MCF 10A (cell line): ENCODE measurements around the gene DCBLD2. TPM values are rescaled to one million over a fixed set of nuclear protein-coding genes. Genes with fewer than 3 reads are reported as not detected.

Experiments
- BruUV-seq: library from RNA; stranded (reverse); fragments of 400-500 nt; replicated peaks from 2 replicates; lab custom pipeline; 2021; lab: Mats Ljungman, UMichigan
- CTCF ChIA-PET: fragments of 300-600 bp; sonication (Branson Sonifier 250); formaldehyde crosslinking; extraction: SDS; loops from one replicate; lab custom pipeline; 2021; ENCODE audit warnings: antibody characterized with exemption, inconsistent platforms; lab: Yijun Ruan, JAX
- POLR2A ChIA-PET: fragments of 300-600, 350-650 bp; sonication (Branson Sonifier 250); formaldehyde crosslinking; extraction: SDS; loops from one replicate; lab custom pipeline; 2020; ENCODE audit warnings: antibody characterized with exemption, inconsistent platforms; lab: Yijun Ruan, JAX
- DNase-seq: peaks from one replicate; pipeline ENCODE4 v3.0.0-alpha.2; 2018; ENCODE audit not compliant: unreplicated experiment
- H3K27ac Mint-ChIP-seq: one replicate; pipeline ENCODE4 v1.8.0; 2022; ENCODE audit warnings: mild to moderate bottlenecking, low read depth, mixed read lengths; ENCODE audit not compliant: unreplicated experiment
- H3K27me3 Mint-ChIP-seq: one replicate; pipeline ENCODE4 v1.8.0; 2022; ENCODE audit warnings: mixed read lengths; ENCODE audit not compliant: insufficient read depth, unreplicated experiment
- H3K36me3 Mint-ChIP-seq: one replicate; pipeline ENCODE4 v1.8.0; 2022; ENCODE audit warnings: mild to moderate bottlenecking, moderate library complexity, mixed read lengths; ENCODE audit not compliant: insufficient read depth, unreplicated experiment
- H3K4me1 Mint-ChIP-seq: one replicate; pipeline ENCODE4 v1.8.0; 2022; ENCODE audit warnings: mixed read lengths; ENCODE audit not compliant: insufficient read depth, unreplicated experiment
- H3K4me3 Mint-ChIP-seq: one replicate; pipeline ENCODE4 v1.8.0; 2022; ENCODE audit warnings: mild to moderate bottlenecking, moderate library complexity, mixed read lengths; ENCODE audit not compliant: unreplicated experiment
- H3K9me3 Mint-ChIP-seq: one replicate; pipeline ENCODE4 v1.8.0; 2022; ENCODE audit warnings: mixed read lengths; ENCODE audit not compliant: unreplicated experiment
- intact Hi-C: fragments of 100-400 bp; cut with micrococcal nuclease; formaldehyde crosslinking; loops from 2 replicates; pipeline ENCODE4 v1.14.1; 2022
- total RNA-seq: library from RNA; stranded (reverse); gene quantifications from 2 replicates; pipeline ENCODE4 v1.2.3, GENCODE V29; 2022
- TF ChIP-seq, protein P1 (sequence below): fragments of 200-600 bp; IDR thresholded peaks from one replicate; pipeline ENCODE4 v1.8.0; 2022; ENCODE audit warnings: antibody characterized with exemption, mild to moderate bottlenecking; ENCODE audit not compliant: unreplicated experiment

Gene DCBLD2
- total RNA-seq, 1 experiment from 2014 or later = 161 TPM

DNA sequence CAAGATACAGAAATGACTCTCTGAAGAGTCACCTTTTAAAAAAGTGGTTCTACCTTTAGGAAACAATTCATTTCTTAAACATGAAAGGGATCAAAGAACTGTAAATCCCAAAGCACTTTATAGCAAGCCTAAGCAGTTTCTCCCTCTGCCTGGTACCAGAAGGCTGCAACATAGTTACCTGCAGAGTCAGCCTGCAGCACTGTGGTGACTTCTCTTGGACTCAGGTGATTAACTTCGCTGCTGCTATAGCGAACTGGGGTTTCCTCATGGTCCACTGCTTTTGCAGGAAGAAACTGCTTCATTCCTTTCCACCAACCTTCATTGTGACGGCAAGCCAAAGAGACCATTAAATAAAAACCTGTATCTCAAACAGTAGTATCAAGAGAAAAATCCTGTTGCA lies 101.1 kb downstream of the DCBLD2 start:
- intact Hi-C loops = no loop called here
- peaks cover 60% of the 10 kb centered on the region for H3K36me3 Mint-ChIP-seq
- TF ChIP-seq, protein P1, sequence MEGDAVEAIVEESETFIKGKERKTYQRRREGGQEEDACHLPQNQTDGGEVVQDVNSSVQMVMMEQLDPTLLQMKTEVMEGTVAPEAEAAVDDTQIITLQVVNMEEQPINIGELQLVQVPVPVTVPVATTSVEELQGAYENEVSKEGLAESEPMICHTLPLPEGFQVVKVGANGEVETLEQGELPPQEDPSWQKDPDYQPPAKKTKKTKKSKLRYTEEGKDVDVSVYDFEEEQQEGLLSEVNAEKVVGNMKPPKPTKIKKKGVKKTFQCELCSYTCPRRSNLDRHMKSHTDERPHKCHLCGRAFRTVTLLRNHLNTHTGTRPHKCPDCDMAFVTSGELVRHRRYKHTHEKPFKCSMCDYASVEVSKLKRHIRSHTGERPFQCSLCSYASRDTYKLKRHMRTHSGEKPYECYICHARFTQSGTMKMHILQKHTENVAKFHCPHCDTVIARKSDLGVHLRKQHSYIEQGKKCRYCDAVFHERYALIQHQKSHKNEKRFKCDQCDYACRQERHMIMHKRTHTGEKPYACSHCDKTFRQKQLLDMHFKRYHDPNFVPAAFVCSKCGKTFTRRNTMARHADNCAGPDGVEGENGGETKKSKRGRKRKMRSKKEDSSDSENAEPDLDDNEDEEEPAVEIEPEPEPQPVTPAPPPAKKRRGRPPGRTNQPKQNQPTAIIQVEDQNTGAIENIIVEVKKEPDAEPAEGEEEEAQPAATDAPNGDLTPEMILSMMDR = no peak
- H3K9me3 Mint-ChIP-seq = peaks cover 6% of the 10 kb centered on the region
- H3K27ac Mint-ChIP-seq = peak overlapping the region; percentile 62
- no peak overlapping the region for H3K4me3 Mint-ChIP-seq
- peaks cover 5% of the 10 kb centered on the region for H3K4me1 Mint-ChIP-seq
- CTCF ChIA-PET = interaction anchor here (0.9 to 1.1 kb wide), 2 partner anchors 194 to 196 kb away, joined by 3 to 5 read pairs; no protein-coding TSS in a partner anchor
- H3K27me3 Mint-ChIP-seq = no peaks in the 10 kb centered on the region
- DNase-seq = no peak
- POLR2A ChIA-PET = no interaction called here
- no TSS peak for BruUV-seq

DNA sequence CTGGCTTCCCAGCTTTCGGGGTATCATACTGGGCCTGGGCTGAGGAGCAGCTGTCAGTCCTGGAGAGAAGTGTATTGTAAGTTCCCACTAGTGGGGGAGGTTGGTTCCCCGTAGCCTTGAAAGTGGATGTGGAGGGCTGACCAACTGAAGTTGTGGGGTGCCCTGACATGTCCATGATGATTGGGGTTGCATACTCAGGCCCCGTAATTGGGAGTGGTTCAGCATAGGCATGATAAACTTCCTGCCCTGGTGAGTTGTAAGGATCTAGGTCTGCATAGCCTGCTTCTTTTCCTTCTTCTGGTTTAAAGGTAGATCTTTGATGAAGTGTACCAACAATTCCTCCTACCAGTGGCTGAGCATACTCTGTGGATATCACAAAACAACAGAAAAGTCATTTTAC lies 102.0 kb downstream of the DCBLD2 start:
- H3K9me3 Mint-ChIP-seq = peaks cover 3% of the 10 kb centered on the region
- H3K4me1 Mint-ChIP-seq = peaks cover 5% of the 10 kb centered on the region
- DNase-seq = no peak
- BruUV-seq = no TSS peak
- H3K27ac Mint-ChIP-seq = peak overlapping the region; percentile 62
- no peaks in the 10 kb centered on the region for H3K27me3 Mint-ChIP-seq
- POLR2A ChIA-PET = interaction anchor here (0.7 kb wide), 1 partner anchor 992 kb away, joined by 4 read pairs; no protein-coding TSS in a partner anchor
- intact Hi-C loops = no loop called here
- CTCF ChIA-PET = interaction anchor here (0.5 to 2.7 kb wide), 6 partner anchors 17 to 204 kb away, joined by 3 to 25 read pairs (median 4); no protein-coding TSS in a partner anchor
- H3K4me3 Mint-ChIP-seq = no peak overlapping the region
- TF ChIP-seq, protein P1 = no peak
- peaks cover 59% of the 10 kb centered on the region for H3K36me3 Mint-ChIP-seq

DNA sequence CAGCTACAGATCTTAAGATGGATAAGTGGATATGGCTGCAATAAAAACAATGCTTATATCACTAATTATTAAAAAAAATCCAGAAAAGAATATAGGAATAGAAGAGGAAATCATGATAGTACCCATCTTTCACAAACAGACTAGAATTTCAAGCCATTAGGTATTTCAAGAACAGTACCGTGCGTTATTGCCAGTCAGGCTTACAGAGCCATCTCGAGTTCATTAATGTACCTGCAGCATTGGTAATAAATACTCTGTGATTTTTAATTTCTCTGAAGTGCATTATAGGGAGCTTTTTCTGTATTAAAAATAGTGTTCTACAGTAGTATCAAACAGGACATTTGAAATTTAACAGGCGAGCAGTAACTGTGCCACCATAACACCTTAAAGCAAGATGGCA lies 102.7 kb downstream of the DCBLD2 start:
- BruUV-seq = no TSS peak
- no peak for DNase-seq
- TF ChIP-seq, protein P1 = no peak
- Mint-ChIP-seq H3K36me3 (peaks cover 54% of the 10 kb centered on the region), H3K4me3 (no peak overlapping the region), H3K27me3 (no peaks in the 10 kb centered on the region), H3K27ac (no peak overlapping the region), H3K9me3 (no peaks in the 10 kb centered on the region), H3K4me1 (peaks cover 5% of the 10 kb centered on the region)
- intact Hi-C loops = no loop called here
- ChIA-PET CTCF (interaction anchor here (0.5 to 2.7 kb wide), 8 partner anchors 15 to 203 kb away, joined by 3 to 25 read pairs (median 5); no protein-coding TSS in a partner anchor), POLR2A (interaction anchor here (1.6 kb wide), 2 partner anchors 10 to 197 kb away, joined by 4 to 5 read pairs; no protein-coding TSS in a partner anchor)

DNA sequence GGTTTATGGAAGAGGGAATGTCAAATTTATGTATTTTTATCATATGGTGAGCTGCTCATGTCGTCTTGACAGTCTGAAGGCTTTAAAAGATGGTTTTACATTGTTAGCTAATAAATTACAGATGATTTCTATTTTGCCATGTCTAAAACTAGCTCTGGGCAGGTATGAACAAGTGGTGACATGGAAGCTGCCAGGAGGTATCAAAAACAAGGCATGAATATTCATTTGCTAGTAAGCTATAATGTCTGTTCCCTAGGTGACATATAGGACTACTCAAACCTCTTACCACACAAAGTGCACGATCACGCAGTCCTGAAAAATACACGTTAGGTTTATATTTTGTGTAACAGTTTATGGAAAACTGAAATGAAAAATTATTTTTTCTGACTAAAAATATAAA lies 103.6 kb downstream of the DCBLD2 start:
- Mint-ChIP-seq H3K4me3 (no peak overlapping the region), H3K9me3 (no peaks in the 10 kb centered on the region), H3K27ac (no peak overlapping the region), H3K27me3 (no peaks in the 10 kb centered on the region), H3K36me3 (peaks cover 46% of the 10 kb centered on the region), H3K4me1 (peaks cover 5% of the 10 kb centered on the region)
- TF ChIP-seq, protein P1 = no peak
- no peak for DNase-seq
- ChIA-PET POLR2A (interaction anchor here (1.6 kb wide), 2 partner anchors 9 to 196 kb away, joined by 4 to 5 read pairs; no protein-coding TSS in a partner anchor), CTCF (interaction anchor here (0.6 to 2.7 kb wide), 7 partner anchors 15 to 963 kb away, joined by 3 to 25 read pairs (median 5); no protein-coding TSS in a partner anchor)
- intact Hi-C loops = no loop called here
- BruUV-seq = no TSS peak
